ENCODE data around the gene CENPM.

The CENPM gene

GRCh38 chr22:41915035-41915785 lies 31.7 kb downstream of the CENPM start, which contains the start of gene SHISA8:
Gene SHISA8, minus strand, starts transcription at chr22:41915074. Its CDS starts 407 bp downstream, at chr22:41914667.
- DNase-seq (ENCODE audit: low read depth in 2 of 2) = peak in 1 of 2 donors; percentile 38

GRCh38 chr22:41914611-41915034 lies 32.3 kb downstream of the CENPM start:
- DNase-seq (ENCODE audit: low read depth in 2 of 2) = no peak

GRCh38 chr22:41913842-41914534 lies 33.0 kb downstream of the CENPM start:
- DNase-seq (ENCODE audit: low read depth in 2 of 2) = no peak

- no peak for DNase-seq (ENCODE audit: low read depth in 2 of 2)
These were observed 33.8 kb downstream of the CENPM start for GRCh38 chr22:41913040-41913719.

- DNase-seq (ENCODE audit: low read depth in 2 of 2) = no peak
These were observed 34.5 kb downstream of the CENPM start for GRCh38 chr22:41912338-41913039.

GRCh38 chr22:41911001-41911611 lies 35.8 kb downstream of the CENPM start:
- no peak for DNase-seq (ENCODE audit: low read depth in 2 of 2)

GRCh38 chr22:41910050-41911000 lies 36.6 kb downstream of the CENPM start:
- no peak for DNase-seq (ENCODE audit: low read depth in 2 of 2)

- DNase-seq (ENCODE audit: low read depth in 2 of 2) = no peak
These were observed 37.5 kb downstream of the CENPM start for GRCh38 chr22:41909310-41910049.

- no peak for DNase-seq (ENCODE audit: low read depth in 2 of 2)
These were observed 38.3 kb downstream of the CENPM start for GRCh38 chr22:41908411-41909309.

GRCh38 chr22:41907436-41908401 lies 39.2 kb downstream of the CENPM start:
- no peak for DNase-seq (ENCODE audit: low read depth in 2 of 2)

GRCh38 chr22:41906822-41907221 lies 40.1 kb downstream of the CENPM start:
- no peak for DNase-seq (ENCODE audit: low read depth in 2 of 2)

- DNase-seq (ENCODE audit: low read depth in 2 of 2) = no peak
These were observed 41.3 kb downstream of the CENPM start for GRCh38 chr22:41905411-41906202.

GRCh38 chr22:41904450-41905410 lies 42.2 kb downstream of the CENPM start:
- no peak for DNase-seq (ENCODE audit: low read depth in 2 of 2)

GRCh38 chr22:41902932-41903421 lies 44.0 kb downstream of the CENPM start:
- no peak for DNase-seq (ENCODE audit: low read depth in 2 of 2)

GRCh38 chr22:41902016-41902415 lies 44.9 kb downstream of the CENPM start:
- no peak for DNase-seq (ENCODE audit: low read depth in 2 of 2)

All from activated CD4-positive, alpha-beta T cell treated with anti-CD3 and anti-CD28 coated beads for 24 hours (primary cell).